K562 (cell line): Measurements from ENCODE around the gene SCARB2. TPM values are rescaled to one million over a fixed set of nuclear protein-coding genes. Genes with fewer than 3 reads are reported as not detected.
A peak's percentile ranks its signal among the peaks of the same experiment; 100 is the strongest.

Experiments
- ATAC-seq: fragments of 200-7000 bp; cut with Tn5 transposase; 3 replicates; pipeline ENCODE4 v1.9.1; 2020; ENCODE audit warnings: moderate library complexity
- BruUV-seq: library from RNA; stranded (reverse); fragments of 400-500 nt; replicated peaks from 2 replicates; lab custom pipeline; 2021; lab: Mats Ljungman, UMichigan
- CTCF ChIA-PET: fragments of 300-600 bp; formaldehyde crosslinking; extraction: SDS; loops from one replicate; lab custom pipeline; 2021; ENCODE audit warnings: low intra/inter-chr PET ratio; lab: Yijun Ruan, JAX
- POLR2A ChIA-PET: fragments of 300-600, 350-650 bp; sonication (Branson Sonifier 250); formaldehyde crosslinking; extraction: SDS; loops from one replicate; lab custom pipeline; 2021; ENCODE audit warnings: antibody characterized with exemption, inconsistent platforms; lab: Yijun Ruan, JAX
- DNase-seq, 4 experiments: peaks; one replicate each; pipeline versions ENCODE4 v3.0.0 to v3.0.0-alpha.2; 2011 to 2018; ENCODE audit warnings: low spot score in 3 of 4, mixed read lengths in 3 of 4; ENCODE audit errors: extremely low read depth in 1 of 4
- FAIRE-seq: peaks from 2 replicates; lab custom pipeline; 2011; peaks lifted over from hg19 to GRCh38; lab: Jason Lieb, UNC
- H2AFZ ChIP-seq: 2 replicates; pipeline ENCODE4 v1.6.0; 2011; ENCODE audit warnings: low read depth, low read length, control low read depth, inconsistent platforms
- H3K27ac ChIP-seq: fragments of 200-600 bp; 3 replicates; pipeline ENCODE4 v1.8.0; 2011; ENCODE audit warnings: low read depth, mild to moderate bottlenecking, control low read depth, inconsistent platforms, low read length, moderate library complexity, mixed read lengths; ENCODE audit errors: extremely low read depth
- H3K27me3 ChIP-seq, 2 experiments: fragments of 300-600 bp in 1 of 2; 2 replicates in 1 of 2; 3 replicates in 1 of 2; pipeline versions ENCODE4 v1.6.0 to v1.8.0; 2011; ENCODE audit warnings: inconsistent platforms in 2 of 2, low read length in 2 of 2, mild to moderate bottlenecking in 1 of 2, mixed read lengths in 1 of 2, moderate library complexity in 1 of 2; ENCODE audit not compliant: control insufficient read depth in 2 of 2, insufficient read depth in 2 of 2
- H3K36me3 ChIP-seq: fragments of 300-600 bp; 3 replicates; pipeline ENCODE4 v1.8.0; 2011; ENCODE audit warnings: mild to moderate bottlenecking, low read length, inconsistent platforms; ENCODE audit not compliant: control insufficient read depth, insufficient read depth
- H3K4me1 ChIP-seq, 2 experiments: fragments of 200-600 bp in 1 of 2; replicated peaks in 1 of 2; 2 replicates in 1 of 2; 3 replicates in 1 of 2; pipeline versions ENCODE4 v1.5.1 to v1.8.0; 2011; ENCODE audit warnings: inconsistent platforms in 2 of 2, low read length in 2 of 2, mild to moderate bottlenecking in 1 of 2, mixed read lengths in 1 of 2, moderate library complexity in 1 of 2; ENCODE audit not compliant: control insufficient read depth in 2 of 2, insufficient read depth in 2 of 2
- H3K4me2 ChIP-seq: 2 replicates; pipeline ENCODE4 v1.6.1; 2011; ENCODE audit warnings: low read length, control low read depth, inconsistent platforms, mixed read lengths; ENCODE audit not compliant: insufficient read depth
- H3K4me3 ChIP-seq: fragments of 200-600 bp; sonication (generic), shearing (Covaris generic); 2 replicates; pipeline ENCODE4 v1.5.1; 2016; ENCODE audit warnings: control low read depth, inconsistent platforms
- H3K79me2 ChIP-seq: fragments of 200-600 bp; 3 replicates; pipeline ENCODE4 v1.8.0; 2011; ENCODE audit warnings: low read length, inconsistent platforms; ENCODE audit not compliant: control insufficient read depth, insufficient read depth
- H3K9ac ChIP-seq, 2 experiments: 2 replicates each; pipeline versions ENCODE4 v1.6.0 to v1.6.1; 2011; ENCODE audit warnings: low read depth in 2 of 2, low read length in 2 of 2, control low read depth in 1 of 2, inconsistent platforms in 1 of 2, mild to moderate bottlenecking in 1 of 2, mixed read lengths in 1 of 2; ENCODE audit not compliant: insufficient read depth in 1 of 2
- H3K9me1 ChIP-seq: one replicate; pipeline ENCODE4 v1.6.0; 2011; ENCODE audit warnings: inconsistent platforms, mild to moderate bottlenecking, low read length, moderate library complexity; ENCODE audit not compliant: control insufficient read depth, insufficient read depth
- H3K9me3 ChIP-seq: replicated peaks from 2 replicates; pipeline ENCODE4 v1.5.1; 2011; ENCODE audit warnings: low read depth, low read length, inconsistent platforms; ENCODE audit not compliant: control insufficient read depth, insufficient read depth
- H4K20me1 ChIP-seq: replicated peaks from 2 replicates; pipeline ENCODE4 v1.6.1; 2011; ENCODE audit warnings: low read length, inconsistent platforms, mixed read lengths; ENCODE audit not compliant: control insufficient read depth, insufficient read depth
- CEBPZ ChIP-seq: fragments of 150-350 bp; IDR thresholded peaks from 2 replicates; pipeline ENCODE4 v1.6.1; 2014; ENCODE audit warnings: low read depth, mild to moderate bottlenecking, low read length, borderline replicate concordance
- CTBP1 ChIP-seq: fragments of 450-650 bp; IDR thresholded peaks from 2 replicates; pipeline ENCODE4 v1.6.1; 2016; ENCODE audit warnings: borderline replicate concordance
- ETV1 ChIP-seq: fragments of 450-650 bp; conservative IDR thresholded peaks from 2 replicates; pipeline ENCODE4 v1.6.1; 2016; ENCODE audit warnings: missing genetic modification characterization, control low read depth, low read depth, missing compliant biosample characterization
- FOXA1 ChIP-seq: fragments of 450-650 bp; IDR thresholded peaks from 2 replicates; pipeline ENCODE4 v1.6.1; 2016; ENCODE audit warnings: mild to moderate bottlenecking, borderline replicate concordance
- FOXA3 ChIP-seq, 2 experiments: fragments of 450-650 bp in 1 of 2; sonication (generic) in 1 of 2; formaldehyde crosslinking; IDR thresholded peaks in 1 of 2; conservative IDR thresholded peaks in 1 of 2; 2 replicates each; pipeline versions ENCODE4 v1.4.0 to v1.8.0; 2020 to 2022; ENCODE audit warnings: mild to moderate bottlenecking in 2 of 2, missing genetic modification reagents in 1 of 2
- FOXK2 ChIP-seq, 2 experiments: fragments of 450-650 bp; IDR thresholded peaks in 1 of 2; conservative IDR thresholded peaks in 1 of 2; 2 replicates each; pipeline ENCODE4 v1.6.1; 2016; ENCODE audit warnings: low read depth in 2 of 2, mild to moderate bottlenecking in 1 of 2
- JUND ChIP-seq, 2 experiments: IDR thresholded peaks; 2 replicates in 1 of 2; 3 replicates in 1 of 2; pipeline ENCODE4 v1.6.1; 2011; ENCODE audit warnings: borderline replicate concordance in 2 of 2, low read depth in 2 of 2, low read length in 2 of 2, improper control_type of control experiment in 1 of 2, missing biosample characterization in 1 of 2, missing genetic modification characterization in 1 of 2, missing genetic modification reagents in 1 of 2
- MAFK ChIP-seq: IDR thresholded peaks from 2 replicates; pipeline ENCODE4 v1.6.1; 2011; ENCODE audit warnings: low read length, improper control_type of control experiment
- NR2C2 ChIP-seq, 2 experiments: fragments of 200-800 bp in 1 of 2; sonication (Bioruptor generic) in 1 of 2; sonication (generic) in 1 of 2; formaldehyde crosslinking in 1 of 2; IDR thresholded peaks; 2 replicates each; pipeline versions ENCODE4 v1.6.1 to v1.8.0; 2016 to 2022; ENCODE audit warnings: mild to moderate bottlenecking in 1 of 2, missing compliant biosample characterization in 1 of 2, missing genetic modification characterization in 1 of 2, missing genetic modification reagents in 1 of 2
- SOX6 ChIP-seq: fragments of 450-650 bp; IDR thresholded peaks from 2 replicates; pipeline ENCODE4 v1.6.1; 2014; ENCODE audit warnings: mild to moderate bottlenecking
- SPI1 ChIP-seq: IDR thresholded peaks from 2 replicates; pipeline ENCODE4 v1.6.1; 2011; ENCODE audit warnings: low read depth, low read length, control low read depth, borderline replicate concordance
- USF1 ChIP-seq: sonication (generic); formaldehyde crosslinking; IDR thresholded peaks from 2 replicates; pipeline ENCODE4 v1.9.0; 2022; ENCODE audit warnings: mild to moderate bottlenecking, missing genetic modification reagents
- ZFP30 ChIP-seq: fragments of 250-450 bp; sonication (Bioruptor Pico); IDR thresholded peaks from 2 replicates; pipeline ENCODE4 v1.8.0; 2022; ENCODE audit warnings: moderate library complexity, mild to moderate bottlenecking, inconsistent platforms, borderline replicate concordance
- ZNF316 ChIP-seq: fragments of 450-650 bp; IDR thresholded peaks from 2 replicates; pipeline ENCODE4 v1.6.1; 2016
- WGBS: fragments of 100-300 bp; shearing (Covaris generic); methylation state at CpG from one replicate; pipeline ENCODE4 v1.1.6; 2016; ENCODE audit warnings: low coverage, mixed read lengths; ENCODE audit not compliant: insufficient coverage; ENCODE audit errors: missing lambda C conversion rate; 5-methylcytosine and 5-hydroxymethylcytosine counted together
- in situ Hi-C: fragments of 300-500 bp; cut with MboI; formaldehyde crosslinking; loops from 4 replicates; pipeline ENCODE4 v1.15.0; 2018; ENCODE audit warnings: inconsistent platforms, mixed read lengths
- intact Hi-C: fragments of 100-400 bp; cut with micrococcal nuclease; formaldehyde crosslinking; loops from 2 replicates; pipeline ENCODE4 v1.14.2; 2022
- polyA plus RNA-seq, 8 experiments: library from polyadenylated mRNA; depleted of rRNA in 4 of 8; stranded (reverse) in 5 of 8; unstranded in 3 of 8; fragments of >200 nt; fragmentation: Nextera tagmentation in 2 of 8; fragmentation: Illumina TruSeq in 1 of 8; extraction: Ambion mirVana in 2 of 8; extraction: Trizol in 1 of 8; gene quantifications; 2 replicates each; pipeline versions ENCODE4 v1.2.1 to v1.2.3, GENCODE V29; 2011 to 2014; ENCODE audit warnings: inconsistent platforms in 1 of 8, missing spikeins in 1 of 8
- total RNA-seq, 7 experiments: library from RNA; depleted of rRNA in 6 of 7; stranded (reverse); fragments of >200 nt in 6 of 7; fragmentation: Illumina TruSeq in 2 of 7; extraction: Trizol in 2 of 7; gene quantifications; 2 replicates each; pipeline versions ENCODE4 v1.2.1 to v1.2.3, GENCODE V29; 2011 to 2021; ENCODE audit warnings: low replicate concordance in 1 of 7

The SCARB2 gene
- total and polyA plus RNA-seq, 9 of the 15 experiments (the other 6 are each of a cell fraction or from before 2014, with no cell fraction given) = 6.1 to 25.8 (median 17.8) TPM

- TF ChIP-seq CEBPZ (no peak), USF1 (CRISPR knock-in tag) (no peak)
- TF ChIP-seq, all 486 proteins: peak for 0
Observed at GRCh38 chr4:76209881-76210280, 3.7 kb downstream of the SCARB2 start (continued).

- no peak overlapping the region for H3K27ac ChIP-seq
- H4K20me1 ChIP-seq = no peaks in the 10 kb centered on the region
- in situ Hi-C loops = no loop called here
- 0 out of 2 replicates have a peak overlapping the region, but pooled peaks have one; percentile 23 for H3K4me2 ChIP-seq
- no peaks in the 10 kb centered on the region for H3K36me3 ChIP-seq
- H3K27me3 ChIP-seq = no peaks in the 10 kb centered on the region
- peak overlapping the region; percentile 25; the same call in 1 of the 2 replicates for H2AFZ ChIP-seq
- peaks cover 18% of the 10 kb centered on the region for H3K79me2 ChIP-seq
- ChIA-PET CTCF (no interaction called here), POLR2A (interaction anchor here (0.6 kb wide), 1 partner anchor 30 kb away, joined by 3 read pairs; no protein-coding TSS in a partner anchor)
- H3K9ac ChIP-seq = peak overlapping the region in 1 of 2 experiments; percentile 56; a peak in 1 of 4 replicates
- no peak overlapping the region for H3K4me3 ChIP-seq
- peak; percentile 72 for FAIRE-seq
- 33% methylated on average over 9 of the region's 9 CpGs for WGBS
- peak; percentile 52 for ATAC-seq
- H3K9me3 ChIP-seq = no peaks in the 10 kb centered on the region
- peaks cover 1 to 15% of the 10 kb centered on the region in 2 experiments; a peak in 3 of 5 replicates for H3K4me1 ChIP-seq
- peak in 2 of 4 experiments; percentile 18 to 47 for DNase-seq
- no peaks in the 10 kb centered on the region for H3K9me1 ChIP-seq
- no TSS peak for BruUV-seq
- intact Hi-C loops = no loop called here
- TF ChIP-seq ZFP30 (CRISPR knock-in tag) = no peak
- TF ChIP-seq JUND (IDR thresholded peaks at IDR 0.05; ENCODE audit: borderline replicate concordance, low read depth, low read length) = 0 out of 2 replicates have a peak, but pooled peaks have one; percentile 9
- no peak for TF ChIP-seq JUND (tag; IDR thresholded peaks at IDR 0.05; ENCODE audit: borderline replicate concordance, low read depth, low read length)
- TF ChIP-seq FOXA1 = peak; percentile 52; the same call in 1 of the 2 replicates
- peak; percentile 64; the same call in 1 of the 2 replicates for TF ChIP-seq ETV1 (tag)
- peak; percentile 18; the same call in 1 of the 2 replicates for TF ChIP-seq MAFK
- TF ChIP-seq NR2C2 (CRISPR knock-in tag; IDR thresholded peaks at IDR 0.05) = no peak
- peak; percentile 52; the same call in 1 of the 2 replicates for TF ChIP-seq NR2C2 (tag; IDR thresholded peaks at IDR 0.05)
- TF ChIP-seq FOXK2 (conservative IDR thresholded peaks at IDR 0.05 in 1 of 2, IDR thresholded peaks at IDR 0.05 in 1 of 2; ENCODE audit: low read depth in 2 of 2) = peak in 1 of 2 experiments; percentile 59; a peak in 2 of 4 replicates
- TF ChIP-seq CTBP1 = peak; percentile 23; the same call in 1 of the 2 replicates
- 0 out of 2 replicates have a peak, but pooled peaks have one; percentile 6 for TF ChIP-seq ZNF316
- TF ChIP-seq FOXA3 (CRISPR knock-in tag; conservative IDR thresholded peaks at IDR 0.05 in 1 of 2, IDR thresholded peaks at IDR 0.05 in 1 of 2) = peak in 1 of 2 experiments; percentile 84; a peak in 3 of 4 replicates
- no peak for TF ChIP-seq SOX6
- no peak for TF ChIP-seq SPI1
Observed at GRCh38 chr4:76208005-76208765, 5.4 kb downstream of the SCARB2 start.
